Measurements from ENCODE around the gene PLEKHG2.

GRCh38 chr19:39474139-39474620 lies 61.7 kb downstream of the PLEKHG2 start:
- TF ChIP-seq CTCF (IDR thresholded peaks at IDR 0.05; ENCODE audit: low read depth, low read length) (peak; percentile 88), EZH2phosphoT487 (IDR thresholded peaks at IDR 0.05; ENCODE audit: low read depth) (no peak)

Measured in OCI-LY3 (cell line).